ENCODE measurements around the gene ACBD4. TPM values are rescaled to one million over a fixed set of nuclear protein-coding genes. Genes with fewer than 3 reads are reported as not detected.

ACBD4 gene
- total and polyA plus RNA-seq, 2 experiments from 2014 or later, result 8.2 to 13.7 TPM

GRCh38 chr17:45172232-45172540 is 36.7 kb downstream of the ACBD4 start:
- Histone ChIP-seq H4K20me1 (ENCODE audit: insufficient read depth, poor library complexity, severe bottlenecking) (no peaks in the 10 kb centered on the region), H3K9me3 (ENCODE audit: low read depth) (no peaks in the 10 kb centered on the region), H3K27me3 (no peaks in the 10 kb centered on the region), H3K79me2 (no peaks in the 10 kb centered on the region), H3K27ac (peak overlapping the region; percentile 98), H3K4me2 (peak overlapping the region; percentile 60), H3K9me2 (replicated peaks; ENCODE audit: insufficient read depth) (no peaks in the 10 kb centered on the region), H3K36me3 (replicated peaks; ENCODE audit: insufficient read depth, low read depth) (no peaks in the 10 kb centered on the region), H3K4me3 (no peak overlapping the region), H2AFZ (no peak overlapping the region), H3K4me1 (ENCODE audit: insufficient read depth) (peaks cover 45% of the 10 kb centered on the region)
- TF ChIP-seq EZH2phosphoT487 (IDR thresholded peaks at IDR 0.05; ENCODE audit: low read depth, severe bottlenecking, unreplicated experiment), result no peak
- no peak for TF ChIP-seq CTCF (IDR thresholded peaks at IDR 0.05; ENCODE audit: poor library complexity)
- TF ChIP-seq EZH2 (IDR thresholded peaks at IDR 0.05; ENCODE audit: borderline replicate concordance), result no peak
- 75% methylated on average over 5 of the region's 5 CpGs for WGBS (ENCODE audit: low lambda C conversion rate, missing lambda C conversion rate)
- no peak for DNase-seq (ENCODE audit: low spot score)

GRCh38 chr17:45172541-45173286 is 37.2 kb downstream of the ACBD4 start:
- WGBS (ENCODE audit: low lambda C conversion rate, missing lambda C conversion rate), result 71% methylated on average over 7 of the region's 10 CpGs
- Histone ChIP-seq H3K9me3 (ENCODE audit: low read depth) (no peaks in the 10 kb centered on the region), H3K27me3 (no peaks in the 10 kb centered on the region), H3K79me2 (no peaks in the 10 kb centered on the region), H3K9me2 (replicated peaks; ENCODE audit: insufficient read depth) (no peaks in the 10 kb centered on the region), H3K27ac (peak overlapping the region; percentile 98), H3K36me3 (replicated peaks; ENCODE audit: insufficient read depth, low read depth) (no peaks in the 10 kb centered on the region), H3K4me2 (peak overlapping the region; percentile 60), H3K4me3 (no peak overlapping the region), H4K20me1 (ENCODE audit: insufficient read depth, poor library complexity, severe bottlenecking) (no peaks in the 10 kb centered on the region), H3K4me1 (ENCODE audit: insufficient read depth) (peaks cover 45% of the 10 kb centered on the region), H2AFZ (peak overlapping the region; percentile 35)
- DNase-seq (ENCODE audit: low spot score), result peak; percentile 64
- no peak for TF ChIP-seq EZH2phosphoT487 (IDR thresholded peaks at IDR 0.05; ENCODE audit: low read depth, severe bottlenecking, unreplicated experiment)
- TF ChIP-seq CTCF (IDR thresholded peaks at IDR 0.05; ENCODE audit: poor library complexity), result no peak
- TF ChIP-seq EZH2 (IDR thresholded peaks at IDR 0.05; ENCODE audit: borderline replicate concordance), result no peak

GRCh38 chr17:45175759-45176115 is 40.2 kb downstream of the ACBD4 start:
- no peaks in the 10 kb centered on the region for H3K27me3 ChIP-seq
- H3K9me3 ChIP-seq (ENCODE audit: low read depth), result no peaks in the 10 kb centered on the region
- peaks cover 36% of the 10 kb centered on the region for H3K4me1 ChIP-seq (ENCODE audit: insufficient read depth)
- H3K9me2 ChIP-seq (replicated peaks; ENCODE audit: insufficient read depth), result no peaks in the 10 kb centered on the region
- H3K79me2 ChIP-seq, result no peaks in the 10 kb centered on the region
- peak overlapping the region; percentile 73 for H3K27ac ChIP-seq
- TF ChIP-seq EZH2 (IDR thresholded peaks at IDR 0.05; ENCODE audit: borderline replicate concordance) (no peak), CTCF (IDR thresholded peaks at IDR 0.05; ENCODE audit: poor library complexity) (no peak), EZH2phosphoT487 (IDR thresholded peaks at IDR 0.05; ENCODE audit: low read depth, severe bottlenecking, unreplicated experiment) (no peak)
- H3K4me3 ChIP-seq, result no peak overlapping the region
- WGBS (ENCODE audit: low lambda C conversion rate, missing lambda C conversion rate), result 69% methylated on average over 3 of the region's 3 CpGs
- no peaks in the 10 kb centered on the region for H3K36me3 ChIP-seq (replicated peaks; ENCODE audit: insufficient read depth, low read depth)
- no peak for DNase-seq (ENCODE audit: low spot score)
- H4K20me1 ChIP-seq (ENCODE audit: insufficient read depth, poor library complexity, severe bottlenecking), result no peaks in the 10 kb centered on the region
- H3K4me2 ChIP-seq, result peak overlapping the region; percentile 34
- H2AFZ ChIP-seq, result no peak overlapping the region
